Measurements from ENCODE around the gene ARVCF. TPM values are rescaled to one million over a fixed set of nuclear protein-coding genes. Genes with fewer than 3 reads are reported as not detected.

The ARVCF gene
- total RNA-seq, 1 donor from 2014 or later, result 1.7 TPM

DNA sequence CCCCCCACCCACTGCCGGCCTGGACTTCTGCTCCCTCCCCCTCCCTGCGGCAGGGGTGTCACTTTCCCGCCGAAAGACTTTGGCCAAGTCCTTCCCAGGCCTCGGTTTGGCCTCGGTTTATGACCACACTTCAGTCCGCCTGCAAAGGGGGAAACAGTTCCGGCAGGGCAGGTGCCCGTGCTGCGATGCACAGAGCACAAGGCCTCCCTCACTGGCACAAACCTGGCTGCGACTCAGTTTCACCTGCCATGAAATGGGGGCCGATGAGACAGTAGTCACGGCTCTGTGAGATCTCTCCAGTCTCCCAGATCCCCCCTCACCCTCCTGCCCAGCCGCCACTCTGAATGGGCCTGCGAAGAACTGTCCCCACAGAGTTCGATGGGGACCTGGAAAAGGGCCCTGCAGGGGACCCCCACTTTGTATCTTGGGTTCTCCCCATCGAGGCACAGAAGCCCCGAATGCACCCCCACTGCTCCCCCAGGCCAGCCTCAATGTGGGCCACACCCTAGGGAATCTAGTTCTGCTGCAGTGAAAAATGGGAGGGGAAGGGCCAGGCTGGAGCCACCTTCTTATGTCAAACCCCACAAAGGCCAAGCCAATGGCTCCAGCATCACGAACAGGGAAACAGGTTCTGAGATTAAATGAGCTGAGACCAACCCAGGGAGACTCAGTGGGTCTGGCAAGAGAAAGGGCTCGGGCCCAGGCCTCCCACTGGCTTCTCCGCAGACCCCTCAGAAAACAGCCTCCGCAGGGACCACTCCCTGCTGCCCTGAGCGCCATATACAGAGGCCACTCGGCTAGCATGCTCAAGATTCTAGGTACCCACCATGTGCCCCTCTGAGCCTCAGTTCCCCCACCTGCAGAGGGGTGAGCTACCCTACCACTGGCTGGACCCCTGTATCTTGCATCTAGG, 29.0 kb downstream of the ARVCF start:
- intact Hi-C loops (cut with micrococcal nuclease), result loop anchor here (1.0 to 2.0 kb wide), 2 partner anchors 33 to 312 kb away; partner anchors contain the start of gene TANGO2

DNA sequence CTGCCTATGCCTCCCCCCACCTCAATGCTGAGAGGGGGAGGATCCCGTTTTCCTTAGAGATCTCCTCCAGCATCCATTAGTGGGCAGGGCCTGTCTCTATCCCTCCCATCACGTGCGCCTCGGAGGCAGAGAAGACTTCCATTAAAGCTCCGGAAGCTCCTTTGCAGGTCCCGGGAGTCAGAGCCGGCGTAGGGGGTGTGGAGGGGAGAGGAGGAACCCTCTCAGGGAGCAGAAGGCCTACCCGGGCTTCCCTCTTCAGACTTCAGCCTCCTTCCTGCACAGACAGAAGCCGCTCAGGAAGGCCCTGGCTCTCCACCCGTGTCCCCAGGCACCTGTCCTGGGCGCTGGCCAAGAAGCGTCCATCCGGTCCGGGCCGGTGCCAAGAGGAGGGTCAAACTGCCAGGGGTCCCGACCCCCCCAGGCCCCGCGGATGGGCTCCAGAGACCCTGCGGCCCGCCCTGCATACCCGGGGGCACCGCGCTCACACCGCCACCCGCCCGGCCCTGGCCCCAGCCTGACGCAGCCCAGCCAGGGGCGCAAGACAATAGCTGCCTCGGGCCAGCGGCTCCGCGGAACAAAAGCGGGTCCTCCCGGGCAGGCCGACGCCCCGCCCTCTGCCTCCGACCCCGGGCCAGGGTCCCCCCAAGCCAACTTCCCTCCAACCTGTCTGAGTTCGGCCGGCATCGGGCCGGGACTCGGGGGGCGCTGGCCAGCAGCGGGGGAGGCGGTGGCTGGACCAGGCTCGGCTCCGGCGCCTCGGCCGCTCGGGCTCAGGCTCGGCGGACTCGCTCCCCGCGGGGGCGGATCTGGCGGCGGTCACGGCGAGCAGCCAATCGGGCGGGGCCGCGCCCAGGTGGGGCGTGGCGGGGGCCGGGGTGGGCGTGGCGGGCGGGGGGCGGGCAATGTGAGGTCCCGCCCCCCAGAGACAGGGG, 29.9 kb downstream of the ARVCF start:
- intact Hi-C loops (cut with micrococcal nuclease), result loop anchor here (1.0 to 2.0 kb wide), 2 partner anchors 34 to 313 kb away; partner anchors contain the start of gene TANGO2

DNA sequence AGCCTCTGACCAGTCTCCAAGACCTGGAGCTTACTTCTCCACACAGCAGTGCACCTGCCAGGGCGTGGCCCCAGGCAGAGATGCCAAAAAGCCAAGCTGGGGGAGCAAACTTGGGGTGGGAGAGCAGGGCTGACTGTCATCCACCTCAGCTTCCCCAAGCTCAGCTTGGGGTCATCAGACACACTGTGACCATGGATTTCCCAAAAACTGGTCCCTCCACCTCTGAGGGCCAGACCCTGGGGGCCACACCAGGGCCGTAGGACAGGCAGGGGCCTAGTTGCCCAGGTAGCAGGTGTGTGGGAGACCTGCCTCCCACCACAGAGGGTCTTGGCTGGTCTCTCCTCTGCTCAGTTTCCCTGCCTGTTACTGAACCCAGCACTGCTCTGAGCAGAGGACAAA, 30.6 kb downstream of the ARVCF start:
- intact Hi-C loops (cut with micrococcal nuclease), result loop anchor here (2.0 kb wide), 1 partner anchor 35 kb away; the partner anchor contains the start of gene TANGO2

DNA sequence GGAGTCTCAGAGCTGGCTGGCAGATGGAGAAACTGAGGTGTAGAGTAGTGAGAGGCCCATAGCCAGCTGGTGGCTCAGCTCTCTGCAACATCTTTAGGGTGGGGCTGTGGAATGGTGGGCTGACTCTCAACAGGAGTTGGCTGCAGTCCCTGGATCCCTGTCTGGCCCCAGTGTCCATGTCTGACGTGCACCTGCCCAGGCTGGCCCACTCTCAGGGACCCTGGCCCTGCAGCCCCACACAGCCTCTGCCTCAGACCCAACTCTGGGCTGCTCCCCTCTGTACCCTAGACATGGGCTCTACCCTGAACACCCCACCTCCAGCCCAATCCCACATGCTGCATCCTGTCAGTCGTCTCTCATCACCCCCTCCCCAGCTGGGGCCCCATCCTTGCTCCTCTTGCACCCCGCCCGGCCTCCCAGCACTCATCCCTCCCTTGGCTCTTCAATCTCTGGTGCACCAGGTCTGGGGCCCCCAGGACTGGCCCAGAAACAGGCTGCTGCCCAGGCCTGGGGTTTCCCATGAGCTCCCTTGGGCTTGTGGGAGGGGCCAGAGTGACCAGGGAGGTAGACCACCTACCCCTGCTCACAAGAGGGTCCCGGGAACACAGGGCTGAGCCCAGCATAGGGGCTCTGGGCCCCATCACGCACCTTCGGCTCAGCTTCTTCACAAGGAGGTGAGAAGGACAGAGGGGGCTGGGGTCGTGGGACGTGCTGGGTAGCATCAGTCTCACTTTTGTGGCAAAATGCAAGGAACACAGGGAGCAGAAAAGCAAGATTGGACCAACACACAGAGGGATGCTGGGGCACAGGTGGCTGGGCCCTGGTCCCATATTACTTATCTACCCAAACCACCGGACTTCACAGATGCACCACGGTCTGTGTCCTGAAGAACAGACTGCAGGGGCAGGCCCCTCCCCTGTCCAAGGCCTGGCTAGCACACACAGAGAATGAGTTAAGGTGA, 31.5 kb downstream of the ARVCF start:
- intact Hi-C loops (cut with micrococcal nuclease), result no loop called here

DNA sequence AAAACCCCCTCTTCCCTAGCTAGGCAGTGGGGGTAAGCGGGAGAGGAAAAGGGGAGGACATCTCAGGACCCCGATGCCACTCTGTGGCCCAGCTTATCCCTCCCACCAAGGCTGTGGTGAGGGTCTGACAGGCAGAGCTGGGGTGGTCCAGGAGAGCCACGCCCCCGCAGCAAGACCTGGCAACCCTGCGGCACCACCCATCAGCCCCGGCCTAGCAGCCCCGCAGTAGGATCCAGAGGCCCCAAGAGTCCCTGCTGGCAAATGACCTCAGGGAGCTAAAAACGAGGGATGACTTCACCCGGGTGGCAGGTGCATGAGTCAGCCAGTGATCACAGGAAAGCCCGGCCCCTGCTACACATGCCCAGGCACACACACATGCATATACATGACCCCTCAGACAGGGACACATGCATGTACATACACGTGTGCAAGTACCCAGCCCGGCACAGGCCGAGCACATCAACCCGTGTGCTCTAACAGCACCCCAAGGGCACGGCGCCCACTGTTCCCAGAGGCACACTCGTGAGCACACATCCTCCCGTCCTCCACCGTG, 32.3 kb downstream of the ARVCF start:
- intact Hi-C loops (cut with micrococcal nuclease), result no loop called here

DNA sequence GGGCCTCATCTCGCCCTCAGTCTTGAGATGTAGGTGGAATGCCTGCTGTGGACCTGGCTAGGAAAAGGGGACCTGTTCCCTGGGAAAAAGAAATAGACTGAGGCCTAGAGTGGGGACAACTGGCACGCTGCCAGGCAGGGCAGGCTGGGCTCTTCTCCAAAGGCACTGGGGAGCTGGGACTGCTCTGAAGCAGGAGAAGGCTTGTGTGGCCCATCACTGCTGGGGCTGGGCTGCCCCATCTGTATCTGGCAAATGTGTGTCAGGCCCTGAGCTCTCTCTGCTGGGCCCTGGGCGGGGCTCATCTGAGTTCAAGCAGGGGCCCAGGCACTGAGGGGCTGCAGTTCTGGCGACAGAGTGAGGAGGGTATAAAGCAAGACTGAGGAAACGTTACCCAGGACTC, 32.9 kb downstream of the ARVCF start:
- intact Hi-C loops (cut with micrococcal nuclease), result no loop called here

DNA sequence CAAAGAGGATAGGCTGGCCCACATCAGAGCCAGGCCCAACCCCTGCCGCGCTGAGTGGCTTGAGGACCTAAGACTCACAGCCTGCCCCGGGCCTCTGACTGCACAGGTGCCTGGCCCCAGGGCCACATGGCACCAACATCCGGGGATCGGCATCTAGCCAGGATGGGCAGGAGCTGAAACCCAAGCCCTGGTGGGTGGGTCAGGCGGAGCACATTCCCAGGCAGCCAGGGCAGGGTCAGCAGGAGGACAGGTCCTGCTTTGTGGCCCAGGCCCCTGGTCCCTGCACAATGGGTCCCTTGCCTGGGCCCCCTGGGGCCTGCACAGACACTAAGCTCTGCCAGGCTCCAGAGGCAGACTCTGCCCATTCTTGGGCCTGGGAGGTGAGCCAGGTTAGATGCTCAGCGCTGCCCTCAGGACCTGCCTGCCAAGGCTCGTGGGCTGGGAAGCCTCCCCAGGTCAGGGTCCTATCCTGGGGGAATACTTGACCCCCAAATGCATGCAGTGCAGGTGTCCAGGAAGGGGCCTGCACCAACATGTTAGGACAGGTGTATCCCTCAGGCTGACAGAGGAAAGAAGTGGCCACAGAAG, 33.5 kb downstream of the ARVCF start:
- intact Hi-C loops (cut with micrococcal nuclease), result no loop called here

DNA sequence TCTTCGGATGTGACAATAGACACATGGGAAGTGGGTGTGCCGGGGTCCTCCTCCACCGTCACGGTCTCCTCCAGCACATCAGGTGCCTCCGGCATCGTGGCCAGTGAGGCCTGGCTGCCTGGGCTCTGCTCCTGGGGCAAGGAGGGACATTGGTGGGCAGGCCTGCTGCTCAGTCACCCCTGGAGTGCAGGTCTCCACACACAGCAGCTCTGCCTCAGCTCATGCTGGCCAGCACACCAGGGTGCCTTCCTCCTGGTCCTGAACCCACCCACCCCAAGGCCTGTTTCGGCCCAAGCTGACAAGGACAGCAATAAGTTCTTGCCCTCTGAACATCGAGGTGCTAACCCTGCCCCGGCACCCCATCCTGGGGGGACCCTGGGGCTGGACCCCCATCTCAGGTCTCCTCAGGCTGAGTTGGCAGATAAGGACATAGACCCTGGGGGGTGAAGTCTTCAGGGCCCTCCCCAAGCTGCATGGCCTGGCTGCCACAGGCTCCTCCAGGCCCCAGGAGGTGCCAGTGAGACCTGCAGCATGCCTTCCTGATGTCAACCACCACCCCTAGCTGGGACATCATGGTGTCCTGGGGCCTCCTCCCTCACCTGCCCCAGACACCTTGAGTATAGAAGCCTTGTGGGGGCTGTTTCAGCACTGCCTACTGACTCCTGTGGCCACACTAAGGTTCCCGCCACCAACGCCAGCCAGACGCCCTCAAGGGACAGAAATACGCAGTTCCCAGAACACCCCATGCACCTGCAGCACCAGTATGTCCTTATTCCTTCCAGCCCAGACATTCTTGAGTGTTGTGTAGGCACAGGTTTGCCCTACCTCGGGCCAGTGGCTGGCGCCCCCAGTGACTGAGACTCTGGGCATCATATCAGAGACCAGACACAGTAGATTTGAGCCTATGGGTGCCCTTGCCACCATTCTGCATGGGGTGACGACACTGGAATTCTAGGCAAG, 34.4 kb downstream of the ARVCF start:
- intact Hi-C loops (cut with micrococcal nuclease), result no loop called here

DNA sequence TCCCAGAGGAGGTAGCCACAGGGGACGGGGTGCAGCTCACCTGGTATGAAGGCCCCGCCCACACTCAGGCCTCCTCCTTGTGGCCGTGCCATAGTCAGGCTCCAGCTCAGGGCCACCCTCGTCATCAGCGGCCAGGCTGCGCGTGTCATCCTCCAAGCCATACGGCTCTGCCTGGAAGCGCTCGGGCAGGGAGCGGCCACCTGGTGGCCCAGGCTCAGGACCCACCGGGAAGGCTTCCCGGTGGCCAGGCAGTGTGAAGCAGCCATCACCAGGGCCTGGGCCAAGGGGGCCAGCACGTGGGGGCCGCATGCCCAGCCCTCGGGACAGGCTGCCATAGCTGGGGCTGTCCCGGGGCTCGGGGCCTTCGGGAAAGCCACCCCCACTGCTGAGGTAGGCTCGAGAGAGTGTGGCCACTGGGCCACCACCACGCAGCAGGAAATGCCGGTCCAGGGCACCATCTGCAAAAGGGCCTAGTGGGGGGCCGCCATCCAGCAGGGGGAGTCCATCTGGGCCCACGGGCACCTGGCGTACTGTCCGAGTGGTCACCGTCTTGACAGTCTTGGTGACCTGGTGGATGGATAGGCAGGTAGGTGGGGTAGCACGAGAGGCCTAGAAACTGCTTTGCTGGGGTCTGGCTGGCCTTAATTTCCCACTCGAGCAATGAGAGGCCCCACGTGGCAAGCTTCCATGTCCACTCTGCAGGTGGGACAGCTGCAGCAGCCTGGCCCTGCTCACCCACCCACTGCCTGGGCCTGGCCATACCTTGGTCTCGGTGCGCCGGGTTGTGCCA, 35.3 kb downstream of the ARVCF start:
- intact Hi-C loops (cut with micrococcal nuclease), result no loop called here

DNA sequence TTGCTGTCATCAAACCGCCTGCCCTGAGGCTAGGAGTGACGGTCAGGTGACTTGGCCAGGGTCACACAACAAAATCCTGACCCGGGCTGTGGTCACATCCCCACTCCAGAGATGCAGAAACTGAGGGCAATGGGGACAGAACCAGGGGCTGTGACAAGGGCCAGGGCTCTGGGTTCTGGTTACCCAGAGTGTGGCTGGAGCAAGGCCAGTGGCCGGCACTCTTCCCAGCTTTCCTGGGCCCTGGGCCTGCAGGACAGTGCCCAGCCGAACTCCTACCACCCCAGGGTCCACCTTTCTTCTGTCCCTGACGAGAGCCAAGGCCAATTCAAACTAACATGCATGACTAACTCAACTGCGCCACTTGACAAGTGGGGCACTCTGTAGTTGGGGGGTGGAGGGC, 35.9 kb downstream of the ARVCF start:
- intact Hi-C loops (cut with micrococcal nuclease), result no loop called here

DNA sequence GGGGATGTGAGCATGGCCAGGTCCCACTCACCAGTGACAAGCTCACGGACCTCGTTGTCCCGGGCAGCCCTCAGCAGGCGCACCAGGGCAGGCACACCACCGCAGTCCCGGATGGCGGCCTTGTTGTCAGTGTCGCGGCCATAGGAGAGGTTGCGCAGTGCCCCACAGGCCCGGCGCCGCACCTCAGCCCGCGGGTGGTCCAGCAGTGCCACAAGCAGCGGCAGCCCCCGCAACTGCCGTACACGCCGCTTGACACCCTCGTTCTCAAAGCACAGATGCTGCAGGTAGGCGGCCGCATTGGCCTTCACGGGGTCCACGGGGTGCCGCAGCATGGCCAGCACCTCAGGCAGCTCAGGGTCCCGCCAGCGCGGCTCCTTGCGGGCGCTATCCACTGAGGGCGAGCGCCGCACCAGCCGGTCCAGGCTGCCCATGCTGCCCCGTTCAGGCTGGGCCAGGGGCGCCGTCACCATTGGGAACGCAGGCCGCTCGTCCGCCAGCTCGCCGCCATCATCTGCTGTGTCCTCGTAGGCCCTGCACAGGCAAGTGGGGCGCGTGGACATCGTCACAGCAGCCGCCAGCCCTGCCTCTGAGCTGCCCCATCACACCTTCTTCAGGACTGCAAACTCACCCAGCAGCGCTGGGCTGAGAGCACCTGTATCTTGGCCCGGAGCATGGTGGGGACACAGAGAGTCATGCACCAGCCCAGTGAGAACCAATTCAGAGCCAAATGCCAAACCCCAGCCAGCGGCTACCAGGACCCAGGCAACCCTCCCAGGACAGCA, 36.7 kb downstream of the ARVCF start:
- intact Hi-C loops (cut with micrococcal nuclease), result no loop called here

DNA sequence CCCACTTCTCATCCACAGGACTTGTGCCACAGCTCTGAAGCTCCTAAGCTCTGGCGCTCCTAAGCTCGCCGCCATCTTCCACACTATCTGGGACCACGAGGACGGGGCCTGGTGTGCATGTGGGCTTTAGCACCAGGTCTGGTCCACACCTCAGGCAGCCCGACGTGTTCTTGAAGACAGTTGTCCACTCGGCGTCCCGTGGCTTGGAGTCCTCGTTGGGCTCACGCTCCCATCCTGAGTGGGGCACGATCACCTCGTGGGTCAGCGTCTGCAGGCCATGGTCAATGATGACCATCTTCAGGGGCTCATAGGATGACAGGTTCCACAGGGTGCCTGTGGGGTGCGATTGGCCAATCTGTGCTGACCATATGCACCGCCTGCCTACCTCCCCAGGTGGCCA, 37.9 kb downstream of the ARVCF start:
- intact Hi-C loops (cut with micrococcal nuclease), result no loop called here

DNA sequence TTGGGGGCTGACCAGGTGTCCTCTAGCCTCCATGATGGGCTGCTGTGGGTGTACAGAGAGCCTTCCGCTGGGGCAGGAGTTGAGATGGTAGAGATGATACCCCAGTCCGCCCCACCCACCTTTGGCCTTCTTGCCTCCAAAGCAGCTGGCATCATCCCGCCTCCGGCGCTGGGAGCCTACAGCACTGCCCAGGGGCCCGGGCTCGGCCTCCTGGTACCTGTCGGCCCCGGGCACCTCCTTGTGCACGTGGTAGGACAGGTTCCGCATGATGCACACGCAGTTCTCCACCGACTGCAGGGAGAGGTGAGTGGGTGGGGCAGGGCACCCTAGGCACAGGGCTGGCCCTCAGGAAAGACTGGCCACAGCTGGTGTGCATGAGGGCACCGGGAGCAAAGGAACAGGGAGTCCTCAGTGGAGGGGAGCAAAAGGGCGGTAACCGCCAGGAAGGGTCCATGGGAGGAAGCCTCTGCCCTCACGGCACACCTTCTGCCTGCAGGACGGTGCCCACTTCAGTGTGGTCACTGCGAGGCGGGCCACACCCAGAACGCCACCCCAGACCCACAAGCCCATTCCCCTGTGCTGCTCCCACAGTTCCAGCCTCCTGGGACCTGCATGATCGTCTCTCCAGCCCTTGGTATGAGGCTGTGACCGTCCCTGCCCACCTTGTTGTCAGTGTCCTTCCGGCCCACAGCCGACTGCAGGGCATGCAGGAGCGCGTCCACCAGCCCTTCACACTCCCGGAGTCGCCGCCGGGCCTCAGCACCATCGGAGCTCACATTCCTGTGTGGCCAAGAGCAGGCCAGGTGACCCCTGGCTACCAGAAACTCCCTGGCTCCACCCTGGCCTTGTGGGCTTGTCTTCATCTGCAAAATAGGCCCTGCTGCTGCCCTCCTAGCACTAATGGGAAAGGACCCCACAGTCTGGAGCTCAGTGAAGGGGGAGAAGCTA, 39.1 kb downstream of the ARVCF start:
- intact Hi-C loops (cut with micrococcal nuclease), result no loop called here

DNA sequence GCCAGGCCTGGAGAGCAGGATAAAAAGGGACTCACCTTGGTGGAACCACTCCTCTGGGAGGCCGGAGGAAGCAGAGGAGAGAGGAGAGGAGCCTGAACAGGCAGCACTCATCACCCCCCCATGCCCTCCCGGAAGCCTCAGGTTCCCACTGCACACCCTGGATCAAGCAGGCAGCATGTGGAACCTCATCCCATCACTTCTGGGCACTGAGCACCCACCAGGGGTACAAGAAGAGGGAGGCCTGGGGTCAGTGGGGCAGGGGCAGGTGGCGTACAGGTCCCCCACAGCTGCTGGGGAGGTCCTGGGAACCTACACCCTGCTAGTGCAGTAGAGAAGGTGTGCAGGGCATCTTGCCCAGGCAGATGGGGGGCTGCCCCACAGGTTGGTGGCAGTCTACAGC, 40.0 kb downstream of the ARVCF start:
- intact Hi-C loops (cut with micrococcal nuclease), result no loop called here

DNA sequence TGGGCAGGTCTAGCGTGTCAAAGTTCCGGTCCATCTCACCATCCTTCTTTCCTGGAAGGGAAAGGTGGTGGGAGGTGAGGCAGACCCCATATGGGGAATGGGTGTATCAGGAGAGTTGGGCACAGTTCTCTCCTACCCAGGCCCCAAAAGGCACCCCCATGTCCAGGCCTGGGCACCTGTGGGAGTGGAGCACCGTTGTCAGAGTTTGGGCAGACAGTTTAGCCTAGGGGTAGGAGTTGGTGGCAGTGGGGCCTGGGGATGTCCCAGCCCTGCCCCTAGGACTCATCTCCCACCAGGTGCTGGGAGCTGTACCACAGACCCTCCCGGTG, 41.0 kb downstream of the ARVCF start:
- intact Hi-C loops (cut with micrococcal nuclease), result no loop called here

DNA sequence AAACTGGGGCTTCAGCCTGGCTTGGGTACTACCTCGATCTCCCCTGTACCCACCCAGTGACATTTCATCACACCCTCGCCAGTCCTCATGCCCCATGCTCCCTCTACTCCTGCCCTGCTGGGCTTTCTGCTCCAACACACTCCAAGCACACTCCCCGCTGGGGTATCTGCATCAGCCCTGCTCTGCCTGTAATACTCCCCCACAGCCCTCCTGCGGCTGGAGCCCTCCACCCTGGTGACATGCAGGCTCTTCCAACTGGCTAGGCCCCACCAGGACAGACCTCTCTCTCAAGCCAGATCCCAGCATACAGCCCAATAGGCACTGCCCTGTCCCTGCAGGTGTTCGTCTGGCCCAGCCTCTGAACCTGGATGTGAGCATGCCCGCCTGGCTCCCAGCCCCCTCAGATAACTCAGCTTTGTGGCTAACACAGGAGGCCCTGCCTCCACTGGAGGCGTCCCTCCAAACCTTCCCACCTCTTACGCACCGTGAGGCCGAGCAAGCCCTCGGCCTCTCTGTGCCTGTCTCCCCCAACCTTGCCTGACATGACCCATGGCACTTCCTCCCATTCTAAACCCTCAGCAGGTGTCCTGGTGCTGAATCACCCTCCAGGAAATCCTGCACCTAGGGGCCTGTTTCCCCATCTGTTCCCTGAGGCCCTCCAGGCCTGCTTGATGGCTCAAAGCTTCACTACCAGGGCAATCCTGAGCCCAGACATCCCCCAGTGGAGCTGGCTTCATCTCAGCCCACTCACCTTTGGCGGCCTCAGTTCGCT, 41.5 kb downstream of the ARVCF start:
- intact Hi-C loops (cut with micrococcal nuclease), result no loop called here

All from T-helper 1 cell treated with Interleukin-12 subunit alpha and Interleukin-12 subunit beta and Interleukin-4 antibody, amounts not matched to agents 30 ng/mL and 1 ng/mL, for 36 hours (primary cell).